HepG2 (cell line): ENCODE data around the gene GNG7. TPM values are rescaled to one million over a fixed set of nuclear protein-coding genes. Genes with fewer than 3 reads are reported as not detected.

Experiments
- DPF2 ChIP-seq: sonication (generic); formaldehyde crosslinking; IDR thresholded peaks from 2 replicates; pipeline ENCODE4 v1.4.0; 2020; ENCODE audit warnings: mild to moderate bottlenecking, low read depth, missing genetic modification reagents, borderline replicate concordance
- IKZF1 ChIP-seq: fragments of 450-650 bp; IDR thresholded peaks from 2 replicates; pipeline ENCODE4 v1.7.1; 2016
- ISX ChIP-seq: sonication (generic); formaldehyde crosslinking; conservative IDR thresholded peaks from 2 replicates; pipeline ENCODE4 v1.5.0; 2020; ENCODE audit warnings: missing genetic modification reagents
- JARID2 ChIP-seq: sonication (generic); formaldehyde crosslinking; IDR thresholded peaks from 2 replicates; pipeline ENCODE4 v1.8.1; 2023; ENCODE audit warnings: missing genetic modification reagents, inconsistent platforms; ENCODE audit not compliant: insufficient replicate concordance
- NFIB ChIP-seq: sonication (generic); formaldehyde crosslinking; IDR thresholded peaks from 2 replicates; pipeline ENCODE4 v1.9.0; 2021; ENCODE audit warnings: missing genetic modification reagents, mild to moderate bottlenecking, borderline replicate concordance
- RAD21 ChIP-seq: fragments of 450-650 bp; formaldehyde crosslinking; IDR thresholded peaks from 2 replicates; pipeline ENCODE4 v1.5.0; 2020; ENCODE audit warnings: mild to moderate bottlenecking
- RBM39 ChIP-seq: fragments of 200-400 bp; formaldehyde crosslinking; IDR thresholded peaks from one replicate; pipeline ENCODE4 v1.6.1; 2018; ENCODE audit warnings: antibody characterized with exemption, mild to moderate bottlenecking, low read depth, low read length; ENCODE audit not compliant: poor library complexity, severe bottlenecking
- RXRB ChIP-seq: IDR thresholded peaks from 2 replicates; pipeline ENCODE4 v1.6.1; 2016; ENCODE audit warnings: borderline replicate concordance, missing genetic modification reagents, missing compliant biosample characterization
- SRY ChIP-seq: sonication (generic); formaldehyde crosslinking; IDR thresholded peaks from 2 replicates; pipeline ENCODE4 v1.8.0; 2022; ENCODE audit warnings: mild to moderate bottlenecking, missing genetic modification reagents
- TBP ChIP-seq: sonication (generic); formaldehyde crosslinking; IDR thresholded peaks from 2 replicates; pipeline ENCODE4 v1.5.0; 2020; ENCODE audit warnings: missing genetic modification reagents
- TSC22D2 ChIP-seq: sonication (generic); formaldehyde crosslinking; IDR thresholded peaks from 2 replicates; pipeline ENCODE4 v1.5.1; 2020; ENCODE audit warnings: missing genetic modification reagents, mild to moderate bottlenecking, borderline replicate concordance
- ZFP41 ChIP-seq: sonication (generic); formaldehyde crosslinking; IDR thresholded peaks from 2 replicates; pipeline ENCODE4 v1.4.0; 2020; ENCODE audit warnings: mild to moderate bottlenecking, missing genetic modification reagents, borderline replicate concordance
- ZNF501 ChIP-seq: sonication (generic); formaldehyde crosslinking; IDR thresholded peaks from 2 replicates; pipeline ENCODE4 v1.5.1; 2020; ENCODE audit warnings: mild to moderate bottlenecking, moderate library complexity, missing genetic modification reagents
- ZNF839 ChIP-seq: sonication (generic); formaldehyde crosslinking; IDR thresholded peaks from 2 replicates; pipeline ENCODE4 v1.4.0; 2020; ENCODE audit warnings: missing genetic modification reagents, mild to moderate bottlenecking, borderline replicate concordance
- polyA plus RNA-seq, 8 experiments: library from polyadenylated mRNA; depleted of rRNA in 3 of 8; stranded (reverse) in 7 of 8; unstranded in 1 of 8; fragments of >200 nt; fragmentation: Illumina TruSeq in 4 of 8; extraction: Trizol in 4 of 8; gene quantifications; 2 replicates each; pipeline versions ENCODE4 v1.2.1 to v1.2.3, GENCODE V29; 2011 to 2016; ENCODE audit warnings: low read depth in 4 of 8, missing spikeins in 1 of 8, mixed read lengths in 1 of 8; ENCODE audit not compliant: insufficient read depth in 1 of 8
- total RNA-seq, 5 experiments: library from RNA; depleted of rRNA; stranded (reverse); fragments of >200 nt; fragmentation: Illumina TruSeq; extraction: Trizol; gene quantifications; 2 replicates each; pipeline ENCODE4 v1.2.3, GENCODE V29; 2016; ENCODE audit warnings: low read depth in 1 of 5
- TF ChIP-seq, protein P1 (sequence below): sonication (generic); formaldehyde crosslinking; IDR thresholded peaks from 2 replicates; pipeline ENCODE4 v1.8.0; 2022; ENCODE audit warnings: mild to moderate bottlenecking, missing genetic modification reagents
- TF ChIP-seq, protein P2 (sequence below): sonication (generic); formaldehyde crosslinking; conservative IDR thresholded peaks from 2 replicates; pipeline ENCODE4 v1.4.0; 2020; ENCODE audit warnings: mild to moderate bottlenecking, missing genetic modification reagents, moderate library complexity
- TF ChIP-seq, protein P3 (sequence below): sonication (generic); formaldehyde crosslinking; IDR thresholded peaks from 2 replicates; pipeline ENCODE4 v1.4.0; 2020; ENCODE audit warnings: missing genetic modification reagents, mild to moderate bottlenecking, borderline replicate concordance
- TF ChIP-seq, protein P4 (sequence below), 2 experiments: sonication (generic) in 1 of 2; formaldehyde crosslinking in 1 of 2; IDR thresholded peaks; 2 replicates each; pipeline versions ENCODE4 v1.4.0 to v1.6.1; 2018 to 2020; ENCODE audit warnings: missing genetic modification reagents in 2 of 2, borderline replicate concordance in 1 of 2, low read depth in 1 of 2, mild to moderate bottlenecking in 1 of 2, missing biosample characterization in 1 of 2

Gene GNG7
- total and polyA plus RNA-seq, 2 of the 13 experiments (the other 11 are each of a cell fraction or from before 2014, with no cell fraction given) = 1.4 to 3.3 TPM

DNA sequence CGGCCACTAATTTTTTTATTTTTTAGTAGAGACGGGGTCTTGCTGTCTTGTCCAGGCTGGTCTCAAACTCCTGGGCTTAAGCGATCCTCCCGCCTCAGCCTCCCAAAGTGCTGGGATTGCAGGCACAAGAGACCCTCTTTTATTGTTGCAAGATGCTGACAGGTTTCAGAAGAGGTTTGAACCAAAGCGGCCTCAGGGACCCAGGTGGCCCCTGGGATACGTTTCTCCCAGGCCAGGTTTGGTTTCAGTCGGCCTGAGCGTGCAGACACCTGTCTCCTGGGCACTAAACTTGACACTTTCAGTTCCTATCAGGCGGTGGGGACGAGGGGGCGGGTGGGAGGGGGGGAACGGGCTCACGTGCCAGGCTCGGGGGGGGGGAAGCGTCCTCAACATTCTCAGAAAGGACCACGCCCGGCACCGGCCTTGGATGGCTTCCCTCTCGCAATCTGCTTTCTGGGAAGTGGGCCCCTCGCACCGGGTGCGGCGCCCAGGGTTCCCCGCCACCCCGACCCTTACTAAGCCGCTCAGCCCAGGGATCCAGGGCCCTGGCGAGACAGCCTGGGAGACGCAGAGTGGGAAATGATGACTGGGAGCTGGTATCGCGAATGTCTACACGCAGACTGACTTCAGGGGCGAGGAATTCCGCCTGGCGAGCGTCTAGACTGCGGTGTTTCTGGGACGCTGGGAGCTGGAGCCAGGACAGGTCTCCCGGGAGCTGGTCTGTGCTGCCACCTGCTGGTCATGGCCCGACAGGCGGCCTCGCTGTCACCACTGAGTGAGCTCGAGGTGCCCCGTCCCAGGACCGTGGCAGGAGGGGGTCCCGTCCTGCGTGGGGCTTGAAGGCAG lies 91.6 kb downstream of the GNG7 start (continued):
- TF ChIP-seq, protein P1, sequence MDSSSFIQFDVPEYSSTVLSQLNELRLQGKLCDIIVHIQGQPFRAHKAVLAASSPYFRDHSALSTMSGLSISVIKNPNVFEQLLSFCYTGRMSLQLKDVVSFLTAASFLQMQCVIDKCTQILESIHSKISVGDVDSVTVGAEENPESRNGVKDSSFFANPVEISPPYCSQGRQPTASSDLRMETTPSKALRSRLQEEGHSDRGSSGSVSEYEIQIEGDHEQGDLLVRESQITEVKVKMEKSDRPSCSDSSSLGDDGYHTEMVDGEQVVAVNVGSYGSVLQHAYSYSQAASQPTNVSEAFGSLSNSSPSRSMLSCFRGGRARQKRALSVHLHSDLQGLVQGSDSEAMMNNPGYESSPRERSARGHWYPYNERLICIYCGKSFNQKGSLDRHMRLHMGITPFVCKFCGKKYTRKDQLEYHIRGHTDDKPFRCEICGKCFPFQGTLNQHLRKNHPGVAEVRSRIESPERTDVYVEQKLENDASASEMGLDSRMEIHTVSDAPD = peak; percentile 49; the same call in 1 of the 2 replicates
- TF ChIP-seq RBM39 (peak; percentile 43), SRY (CRISPR knock-in tag) (no peak), ZNF501 (peak; percentile 56; the same call in 1 of the 2 replicates), JARID2 (CRISPR knock-in tag) (no peak), IKZF1 (no peak), NFIB (CRISPR knock-in tag) (no peak), RAD21 (CRISPR knock-in tag) (peak; percentile 99), ISX (CRISPR knock-in tag) (no peak), DPF2 (CRISPR knock-in tag) (no peak), ZNF839 (CRISPR knock-in tag) (no peak), TBP (0 out of 2 replicates have a peak, but pooled peaks have one; percentile 59), ZFP41 (CRISPR knock-in tag) (no peak), RXRB (CRISPR knock-in tag) (peak; percentile 71), TSC22D2 (CRISPR knock-in tag) (peak; percentile 87; the same call in 1 of the 2 replicates)
- TF ChIP-seq, protein P2, sequence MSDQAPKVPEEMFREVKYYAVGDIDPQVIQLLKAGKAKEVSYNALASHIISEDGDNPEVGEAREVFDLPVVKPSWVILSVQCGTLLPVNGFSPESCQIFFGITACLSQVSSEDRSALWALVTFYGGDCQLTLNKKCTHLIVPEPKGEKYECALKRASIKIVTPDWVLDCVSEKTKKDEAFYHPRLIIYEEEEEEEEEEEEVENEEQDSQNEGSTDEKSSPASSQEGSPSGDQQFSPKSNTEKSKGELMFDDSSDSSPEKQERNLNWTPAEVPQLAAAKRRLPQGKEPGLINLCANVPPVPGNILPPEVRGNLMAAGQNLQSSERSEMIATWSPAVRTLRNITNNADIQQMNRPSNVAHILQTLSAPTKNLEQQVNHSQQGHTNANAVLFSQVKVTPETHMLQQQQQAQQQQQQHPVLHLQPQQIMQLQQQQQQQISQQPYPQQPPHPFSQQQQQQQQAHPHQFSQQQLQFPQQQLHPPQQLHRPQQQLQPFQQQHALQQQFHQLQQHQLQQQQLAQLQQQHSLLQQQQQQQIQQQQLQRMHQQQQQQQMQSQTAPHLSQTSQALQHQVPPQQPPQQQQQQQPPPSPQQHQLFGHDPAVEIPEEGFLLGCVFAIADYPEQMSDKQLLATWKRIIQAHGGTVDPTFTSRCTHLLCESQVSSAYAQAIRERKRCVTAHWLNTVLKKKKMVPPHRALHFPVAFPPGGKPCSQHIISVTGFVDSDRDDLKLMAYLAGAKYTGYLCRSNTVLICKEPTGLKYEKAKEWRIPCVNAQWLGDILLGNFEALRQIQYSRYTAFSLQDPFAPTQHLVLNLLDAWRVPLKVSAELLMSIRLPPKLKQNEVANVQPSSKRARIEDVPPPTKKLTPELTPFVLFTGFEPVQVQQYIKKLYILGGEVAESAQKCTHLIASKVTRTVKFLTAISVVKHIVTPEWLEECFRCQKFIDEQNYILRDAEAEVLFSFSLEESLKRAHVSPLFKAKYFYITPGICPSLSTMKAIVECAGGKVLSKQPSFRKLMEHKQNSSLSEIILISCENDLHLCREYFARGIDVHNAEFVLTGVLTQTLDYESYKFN (CRISPR knock-in tag) = peak; percentile 34
- TF ChIP-seq, protein P3, sequence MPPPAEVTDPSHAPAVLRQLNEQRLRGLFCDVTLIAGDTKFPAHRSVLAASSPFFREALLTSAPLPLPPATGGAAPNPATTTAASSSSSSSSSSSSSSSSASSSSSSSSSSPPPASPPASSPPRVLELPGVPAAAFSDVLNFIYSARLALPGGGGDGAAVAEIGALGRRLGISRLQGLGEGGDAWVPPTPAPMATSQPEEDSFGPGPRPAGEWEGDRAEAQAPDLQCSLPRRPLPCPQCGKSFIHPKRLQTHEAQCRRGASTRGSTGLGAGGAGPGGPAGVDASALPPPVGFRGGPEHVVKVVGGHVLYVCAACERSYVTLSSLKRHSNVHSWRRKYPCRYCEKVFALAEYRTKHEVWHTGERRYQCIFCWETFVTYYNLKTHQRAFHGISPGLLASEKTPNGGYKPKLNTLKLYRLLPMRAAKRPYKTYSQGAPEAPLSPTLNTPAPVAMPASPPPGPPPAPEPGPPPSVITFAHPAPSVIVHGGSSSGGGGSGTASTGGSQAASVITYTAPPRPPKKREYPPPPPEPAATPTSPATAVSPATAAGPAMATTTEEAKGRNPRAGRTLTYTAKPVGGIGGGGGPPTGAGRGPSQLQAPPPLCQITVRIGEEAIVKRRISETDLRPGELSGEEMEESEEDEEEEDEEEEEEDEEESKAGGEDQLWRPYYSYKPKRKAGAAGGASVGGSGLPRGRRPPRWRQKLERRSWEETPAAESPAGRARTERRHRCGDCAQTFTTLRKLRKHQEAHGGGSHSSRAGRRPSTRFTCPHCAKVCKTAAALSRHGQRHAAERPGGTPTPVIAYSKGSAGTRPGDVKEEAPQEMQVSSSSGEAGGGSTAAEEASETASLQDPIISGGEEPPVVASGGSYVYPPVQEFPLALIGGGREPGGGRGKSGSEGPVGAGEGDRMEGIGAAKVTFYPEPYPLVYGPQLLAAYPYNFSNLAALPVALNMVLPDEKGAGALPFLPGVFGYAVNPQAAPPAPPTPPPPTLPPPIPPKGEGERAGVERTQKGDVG (CRISPR knock-in tag) = no peak
- TF ChIP-seq, protein P4, sequence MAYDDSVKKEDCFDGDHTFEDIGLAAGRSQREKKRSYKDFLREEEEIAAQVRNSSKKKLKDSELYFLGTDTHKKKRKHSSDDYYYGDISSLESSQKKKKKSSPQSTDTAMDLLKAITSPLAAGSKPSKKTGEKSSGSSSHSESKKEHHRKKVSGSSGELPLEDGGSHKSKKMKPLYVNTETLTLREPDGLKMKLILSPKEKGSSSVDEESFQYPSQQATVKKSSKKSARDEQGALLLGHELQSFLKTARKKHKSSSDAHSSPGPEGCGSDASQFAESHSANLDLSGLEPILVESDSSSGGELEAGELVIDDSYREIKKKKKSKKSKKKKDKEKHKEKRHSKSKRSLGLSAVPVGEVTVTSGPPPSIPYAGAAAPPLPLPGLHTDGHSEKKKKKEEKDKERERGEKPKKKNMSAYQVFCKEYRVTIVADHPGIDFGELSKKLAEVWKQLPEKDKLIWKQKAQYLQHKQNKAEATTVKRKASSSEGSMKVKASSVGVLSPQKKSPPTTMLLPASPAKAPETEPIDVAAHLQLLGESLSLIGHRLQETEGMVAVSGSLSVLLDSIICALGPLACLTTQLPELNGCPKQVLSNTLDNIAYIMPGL (CRISPR knock-in tag; IDR thresholded peaks at IDR 0.05; ENCODE audit: borderline replicate concordance in 1 of 2, low read depth in 1 of 2) = peak; percentile 89 to 94
